Measurements from ENCODE around the gene ZNF107.

ZNF107 gene

DNA sequence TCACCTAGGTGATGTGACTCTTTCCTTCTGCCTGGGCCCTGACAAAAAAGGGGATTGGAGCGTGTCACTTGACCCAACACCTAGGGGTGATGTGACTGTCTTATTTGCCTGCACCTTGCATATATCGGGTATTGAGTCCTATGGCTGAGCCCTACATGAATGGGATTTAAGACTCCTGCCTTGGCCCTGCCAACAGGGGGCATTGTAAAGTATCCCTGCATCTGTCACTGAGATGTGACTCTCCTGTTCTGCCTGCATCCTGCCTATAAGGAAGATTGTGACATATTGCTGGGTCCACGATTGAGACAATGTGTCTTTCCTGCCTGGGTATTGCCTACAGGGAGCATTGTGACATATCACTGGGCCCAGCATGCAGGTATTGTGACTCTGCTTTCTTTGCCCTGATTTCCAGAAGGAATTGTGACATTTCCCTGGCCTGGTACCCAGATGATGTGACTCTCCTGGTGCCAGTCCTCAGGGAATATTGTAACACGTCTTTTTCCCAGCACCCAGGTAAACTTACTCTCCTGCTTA, 14.2 kb upstream of the ZNF107 start:
- TF ChIP-seq POLR2AphosphoS5 (IDR thresholded peaks at IDR 0.05; ENCODE audit: low read depth, low read length) = no peak
- TF ChIP-seq, protein P1, sequence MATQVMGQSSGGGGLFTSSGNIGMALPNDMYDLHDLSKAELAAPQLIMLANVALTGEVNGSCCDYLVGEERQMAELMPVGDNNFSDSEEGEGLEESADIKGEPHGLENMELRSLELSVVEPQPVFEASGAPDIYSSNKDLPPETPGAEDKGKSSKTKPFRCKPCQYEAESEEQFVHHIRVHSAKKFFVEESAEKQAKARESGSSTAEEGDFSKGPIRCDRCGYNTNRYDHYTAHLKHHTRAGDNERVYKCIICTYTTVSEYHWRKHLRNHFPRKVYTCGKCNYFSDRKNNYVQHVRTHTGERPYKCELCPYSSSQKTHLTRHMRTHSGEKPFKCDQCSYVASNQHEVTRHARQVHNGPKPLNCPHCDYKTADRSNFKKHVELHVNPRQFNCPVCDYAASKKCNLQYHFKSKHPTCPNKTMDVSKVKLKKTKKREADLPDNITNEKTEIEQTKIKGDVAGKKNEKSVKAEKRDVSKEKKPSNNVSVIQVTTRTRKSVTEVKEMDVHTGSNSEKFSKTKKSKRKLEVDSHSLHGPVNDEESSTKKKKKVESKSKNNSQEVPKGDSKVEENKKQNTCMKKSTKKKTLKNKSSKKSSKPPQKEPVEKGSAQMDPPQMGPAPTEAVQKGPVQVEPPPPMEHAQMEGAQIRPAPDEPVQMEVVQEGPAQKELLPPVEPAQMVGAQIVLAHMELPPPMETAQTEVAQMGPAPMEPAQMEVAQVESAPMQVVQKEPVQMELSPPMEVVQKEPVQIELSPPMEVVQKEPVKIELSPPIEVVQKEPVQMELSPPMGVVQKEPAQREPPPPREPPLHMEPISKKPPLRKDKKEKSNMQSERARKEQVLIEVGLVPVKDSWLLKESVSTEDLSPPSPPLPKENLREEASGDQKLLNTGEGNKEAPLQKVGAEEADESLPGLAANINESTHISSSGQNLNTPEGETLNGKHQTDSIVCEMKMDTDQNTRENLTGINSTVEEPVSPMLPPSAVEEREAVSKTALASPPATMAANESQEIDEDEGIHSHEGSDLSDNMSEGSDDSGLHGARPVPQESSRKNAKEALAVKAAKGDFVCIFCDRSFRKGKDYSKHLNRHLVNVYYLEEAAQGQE (IDR thresholded peaks at IDR 0.05; ENCODE audit: insufficient read depth in 1 of 2, low read depth in 2 of 2, low read length in 2 of 2) = no peak
- TF ChIP-seq SIN3A (IDR thresholded peaks at IDR 0.05; ENCODE audit: borderline replicate concordance, insufficient read depth, low read length) = no peak
- TF ChIP-seq TAF1 (IDR thresholded peaks at IDR 0.05; ENCODE audit: borderline replicate concordance, insufficient read depth, low read length) = no peak
- TF ChIP-seq FOXP2 (optimal IDR thresholded peaks at IDR 0.05; ENCODE audit: borderline replicate concordance, extremely low read depth, extremely low read length, insufficient read depth) = no peak

DNA sequence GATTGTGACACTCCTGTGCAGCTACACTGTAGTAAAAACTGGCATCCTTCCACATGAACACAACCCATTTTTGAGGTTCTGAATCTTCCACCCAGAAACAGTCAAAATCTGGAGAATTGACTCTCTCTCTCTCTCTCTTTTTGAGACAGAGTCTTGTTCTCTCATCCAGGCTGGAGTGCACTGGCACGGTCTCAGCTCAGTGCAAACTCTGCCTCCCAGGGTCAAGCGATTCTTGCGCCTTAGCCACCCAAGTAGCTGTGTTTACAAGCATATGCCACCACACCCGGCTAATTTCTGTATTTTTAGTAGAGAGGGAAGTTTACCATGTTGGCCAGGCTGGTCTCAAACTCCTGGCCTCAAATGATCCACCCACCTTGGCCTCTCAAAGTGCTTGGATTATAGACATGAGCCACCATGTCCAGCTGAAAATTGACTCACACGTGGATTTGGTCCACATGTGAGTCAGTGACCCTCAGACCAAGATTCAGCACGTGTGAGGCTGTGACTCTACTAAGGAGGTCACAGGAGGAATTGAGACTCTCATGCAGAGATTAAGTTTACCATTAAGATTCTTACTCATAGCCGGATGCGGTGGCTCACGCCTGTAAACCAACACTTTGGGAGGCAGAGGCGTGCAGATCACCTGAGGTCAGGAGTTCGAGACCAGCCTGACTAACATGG, 12.1 kb upstream of the ZNF107 start:
- TF ChIP-seq TAF1 (IDR thresholded peaks at IDR 0.05; ENCODE audit: borderline replicate concordance, insufficient read depth, low read length) (no peak), FOXP2 (optimal IDR thresholded peaks at IDR 0.05; ENCODE audit: borderline replicate concordance, extremely low read depth, extremely low read length, insufficient read depth) (no peak), SIN3A (IDR thresholded peaks at IDR 0.05; ENCODE audit: borderline replicate concordance, insufficient read depth, low read length) (no peak), POLR2AphosphoS5 (IDR thresholded peaks at IDR 0.05; ENCODE audit: low read depth, low read length) (no peak)
- TF ChIP-seq, protein P1 (IDR thresholded peaks at IDR 0.05; ENCODE audit: insufficient read depth in 1 of 2, low read depth in 2 of 2, low read length in 2 of 2) = no peak

DNA sequence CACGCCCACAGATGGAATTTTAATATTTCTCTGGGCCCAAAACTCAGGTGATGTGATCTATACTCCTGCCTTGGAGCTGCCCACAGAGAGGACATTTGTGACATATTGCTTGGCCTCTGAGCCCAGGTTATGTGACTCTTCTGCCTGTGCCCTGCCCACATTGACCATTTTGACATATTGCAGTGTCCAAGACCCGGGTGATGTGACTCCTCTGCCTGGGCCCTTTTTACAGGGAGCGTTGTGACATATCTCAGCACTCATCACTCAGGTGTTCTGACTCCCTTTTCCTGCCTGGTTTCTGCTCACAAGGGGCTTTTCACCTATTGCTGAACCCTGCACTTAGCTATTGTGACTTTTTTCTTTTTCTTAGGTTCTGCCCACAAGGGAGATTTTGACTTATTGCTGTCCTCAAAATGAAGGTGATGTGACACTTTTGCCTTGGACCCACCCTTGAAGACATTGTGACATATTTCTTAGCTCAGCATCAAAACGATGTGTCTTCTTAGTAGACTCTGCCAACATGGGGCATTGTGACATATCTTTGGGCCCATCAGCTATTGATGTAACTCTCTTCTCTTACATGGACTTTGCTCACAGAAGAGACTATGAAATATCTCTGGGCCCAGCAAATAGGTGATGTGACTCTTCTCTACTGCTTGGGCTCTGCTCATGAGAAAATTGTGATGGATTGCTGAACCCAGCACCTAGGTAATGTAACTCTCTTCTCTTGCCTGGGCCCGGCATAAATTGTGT, 11.0 kb upstream of the ZNF107 start:
- no peak for TF ChIP-seq POLR2AphosphoS5 (IDR thresholded peaks at IDR 0.05; ENCODE audit: low read depth, low read length)

DNA sequence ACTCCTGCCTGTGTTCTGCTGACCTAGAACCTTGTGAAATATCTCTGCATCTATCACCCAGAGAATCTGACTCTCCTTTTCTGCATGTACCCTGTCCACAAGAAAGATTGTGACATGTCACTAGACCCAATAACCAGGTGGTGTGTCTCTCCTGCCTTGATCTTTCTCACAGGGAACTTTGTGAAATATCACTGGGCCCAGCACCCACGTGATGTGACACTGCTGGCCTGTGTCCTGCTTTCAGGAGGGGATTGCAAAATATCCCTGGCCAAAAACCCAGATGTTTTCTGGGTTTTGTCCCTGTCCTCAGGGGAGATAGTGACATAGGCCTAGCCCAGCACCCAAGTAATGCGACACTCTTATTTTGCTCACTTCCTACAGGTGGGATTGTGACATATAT, 10.1 kb upstream of the ZNF107 start:
- TF ChIP-seq SIN3A (IDR thresholded peaks at IDR 0.05; ENCODE audit: borderline replicate concordance, insufficient read depth, low read length) = no peak
- no peak for TF ChIP-seq TAF1 (IDR thresholded peaks at IDR 0.05; ENCODE audit: borderline replicate concordance, insufficient read depth, low read length)
- no peak for TF ChIP-seq POLR2AphosphoS5 (IDR thresholded peaks at IDR 0.05; ENCODE audit: low read depth, low read length)
- TF ChIP-seq, protein P1 (IDR thresholded peaks at IDR 0.05; ENCODE audit: insufficient read depth in 1 of 2, low read depth in 2 of 2, low read length in 2 of 2) = no peak
- TF ChIP-seq FOXP2 (optimal IDR thresholded peaks at IDR 0.05; ENCODE audit: borderline replicate concordance, extremely low read depth, extremely low read length, insufficient read depth) = no peak

DNA sequence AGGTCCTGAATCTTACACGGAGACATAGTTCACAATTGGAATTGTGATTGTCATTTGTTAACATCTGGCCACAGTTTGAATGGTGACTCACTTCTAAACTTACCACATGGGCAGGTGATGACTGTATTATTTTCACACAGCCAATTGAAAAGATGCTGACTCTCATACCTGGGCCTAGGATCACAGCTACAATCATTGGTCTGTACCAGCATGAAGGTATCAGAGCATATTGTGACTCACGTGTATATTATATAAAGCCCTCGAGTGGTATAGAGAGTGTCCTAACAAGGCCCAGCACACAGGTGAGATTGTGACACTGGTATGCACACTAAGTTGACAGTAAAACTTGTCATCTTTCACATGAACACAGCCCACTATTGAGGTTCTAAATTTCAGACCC, 9.4 kb upstream of the ZNF107 start:
- no peak for TF ChIP-seq SIN3A (IDR thresholded peaks at IDR 0.05; ENCODE audit: borderline replicate concordance, insufficient read depth, low read length)
- TF ChIP-seq POLR2AphosphoS5 (IDR thresholded peaks at IDR 0.05; ENCODE audit: low read depth, low read length) = no peak
- no peak for TF ChIP-seq TAF1 (IDR thresholded peaks at IDR 0.05; ENCODE audit: borderline replicate concordance, insufficient read depth, low read length)
- TF ChIP-seq FOXP2 (optimal IDR thresholded peaks at IDR 0.05; ENCODE audit: borderline replicate concordance, extremely low read depth, extremely low read length, insufficient read depth) = no peak
- TF ChIP-seq, protein P1 (IDR thresholded peaks at IDR 0.05; ENCODE audit: insufficient read depth in 1 of 2, low read depth in 2 of 2, low read length in 2 of 2) = no peak

Data from PFSK-1 (cell line).